Thymus (tissue), 11 donors: ENCODE results near the gene KANSL1. TPM values are rescaled to one million over a fixed set of nuclear protein-coding genes. Genes with fewer than 3 reads are reported as not detected.

Experiments
- DNase-seq, 9 donors: peaks; one replicate each; pipeline ENCODE4 v3.0.0-alpha.2; 2013; ENCODE audit warnings: low spot score in 9 of 9, low read depth in 6 of 9, missing footprints in 1 of 9
- H3K27ac ChIP-seq, 2 donors: one replicate each; pipeline ENCODE4 v1.5.1; 2013; ENCODE audit warnings: control low read depth in 1 of 2, low read depth in 1 of 2, low read length in 1 of 2, mild to moderate bottlenecking in 1 of 2, moderate library complexity in 1 of 2
- H3K27me3 ChIP-seq, 2 donors: one replicate each; pipeline ENCODE4 v1.5.1; 2013; ENCODE audit warnings: low read length in 1 of 2; ENCODE audit not compliant: control insufficient read depth in 2 of 2, insufficient read depth in 1 of 2
- H3K36me3 ChIP-seq, 2 donors: one replicate each; pipeline ENCODE4 v1.5.1; 2013; ENCODE audit warnings: low read length in 1 of 2, mild to moderate bottlenecking in 1 of 2, moderate library complexity in 1 of 2; ENCODE audit not compliant: control insufficient read depth in 2 of 2, insufficient read depth in 2 of 2
- H3K4me1 ChIP-seq, 2 donors: one replicate each; pipeline ENCODE4 v1.5.1; 2013; ENCODE audit warnings: low read length in 2 of 2; ENCODE audit not compliant: control insufficient read depth in 2 of 2, insufficient read depth in 2 of 2
- H3K4me3 ChIP-seq, 2 donors: one replicate each; pipeline ENCODE4 v1.5.1; 2013; ENCODE audit warnings: low read length in 2 of 2, control low read depth in 1 of 2, mild to moderate bottlenecking in 1 of 2
- H3K9me3 ChIP-seq, 2 donors: one replicate each; pipeline ENCODE4 v1.5.1; 2013; ENCODE audit warnings: low read length in 1 of 2, mild to moderate bottlenecking in 1 of 2; ENCODE audit not compliant: control insufficient read depth in 2 of 2, insufficient read depth in 1 of 2
- WGBS: extraction: QIAGEN DNeasy Blood & Tissue Kit; methylation state at CpG from one replicate; pipeline ENCODE4 v1.1.7; 2013; 5-methylcytosine and 5-hydroxymethylcytosine counted together
- polyA plus RNA-seq: library from polyadenylated mRNA; stranded (reverse); fragments of 200-250 nt; gene quantifications from one replicate; pipeline ENCODE4 v1.2.3, GENCODE V29; 2013
- total RNA-seq: library from RNA; stranded (reverse); fragments of 120-200 nt; gene quantifications from one replicate; pipeline ENCODE4 v1.2.4, GENCODE V29; 2013
- donor health status: healthy.

KANSL1 gene
- total and polyA plus RNA-seq, 2 donors = 22.3 to 101 TPM

GRCh38 chr17:46152423-46152822, 40.8 kb downstream of the KANSL1 start:
- Histone ChIP-seq H3K36me3 (peaks cover 0 to 15% of the 10 kb centered on the region in 2 donors), H3K4me3 (no peak overlapping the region), H3K27ac (no peak overlapping the region), H3K9me3 (no peaks in the 10 kb centered on the region), H3K4me1 (peaks cover 16 to 21% of the 10 kb centered on the region in 2 donors), H3K27me3 (no peaks in the 10 kb centered on the region)
- 17% methylated on average over 2 of the region's 2 CpGs for WGBS
- peak in 4 of 9 donors; percentile 33 to 74 (median 41) for DNase-seq

DNA sequence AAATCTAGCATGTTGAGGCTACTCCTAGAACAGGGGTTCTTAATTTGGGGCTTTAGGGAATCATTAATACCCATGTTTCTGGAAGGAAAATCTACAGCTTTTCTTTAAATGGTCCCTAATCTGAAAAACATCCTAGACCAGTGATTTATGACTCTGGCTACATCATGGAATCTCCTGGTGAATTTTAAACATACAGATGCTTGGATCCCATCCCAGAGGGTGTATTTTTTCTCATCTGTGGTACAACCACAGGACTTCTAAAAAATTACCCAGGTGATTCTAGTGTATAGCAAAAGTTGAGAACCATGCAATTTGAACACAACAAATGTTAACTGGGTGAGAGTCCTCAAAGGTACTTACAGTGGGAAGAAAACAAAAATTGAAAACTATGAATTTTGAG, 41.5 kb downstream of the KANSL1 start:
- H3K9me3 ChIP-seq = no peaks in the 10 kb centered on the region
- H3K4me1 ChIP-seq = peaks cover 16 to 26% of the 10 kb centered on the region in 2 donors
- H3K27me3 ChIP-seq = no peaks in the 10 kb centered on the region
- H3K27ac ChIP-seq = no peak overlapping the region
- DNase-seq = no peak
- peaks cover 0 to 15% of the 10 kb centered on the region in 2 donors for H3K36me3 ChIP-seq
- no peak overlapping the region for H3K4me3 ChIP-seq

GRCh38 chr17:46150216-46150963, 42.8 kb downstream of the KANSL1 start:
- no peaks in the 10 kb centered on the region for H3K9me3 ChIP-seq
- peaks cover 19 to 31% of the 10 kb centered on the region in 2 donors for H3K4me1 ChIP-seq
- 63% methylated on average over 2 of the region's 2 CpGs for WGBS
- no peak for DNase-seq
- no peak overlapping the region for H3K27ac ChIP-seq
- no peaks in the 10 kb centered on the region for H3K27me3 ChIP-seq
- peaks cover 0 to 12% of the 10 kb centered on the region in 2 donors for H3K36me3 ChIP-seq
- no peak overlapping the region for H3K4me3 ChIP-seq

- Histone ChIP-seq H3K9me3 (no peaks in the 10 kb centered on the region), H3K36me3 (peaks cover 0 to 7% of the 10 kb centered on the region in 2 donors), H3K4me3 (no peak overlapping the region), H3K27ac (no peak overlapping the region), H3K27me3 (no peaks in the 10 kb centered on the region), H3K4me1 (peaks cover 11 to 14% of the 10 kb centered on the region in 2 donors)
- DNase-seq = no peak
- WGBS = 84% methylated on average over 4 of the region's 4 CpGs
Observed at GRCh38 chr17:46148247-46148646, 45.0 kb downstream of the KANSL1 start.

DNA sequence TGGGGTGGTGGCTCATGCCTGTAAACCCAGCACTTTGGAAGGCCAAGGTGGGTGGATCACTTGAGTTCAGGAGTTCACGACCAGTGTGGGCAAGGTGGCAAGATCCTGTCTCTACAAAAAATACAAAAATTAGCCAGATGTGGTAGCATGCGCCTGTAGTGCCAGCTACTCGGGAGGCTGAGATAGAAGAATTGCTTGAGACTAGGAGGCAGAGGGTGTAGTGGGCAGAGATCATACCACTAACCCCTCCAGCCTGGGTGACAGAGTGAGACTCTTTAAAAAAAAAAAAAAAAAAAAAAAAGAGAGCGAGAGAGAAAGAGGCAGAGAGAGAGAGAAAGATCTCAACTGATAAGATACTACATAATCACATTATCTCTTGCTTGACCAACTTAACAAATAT, 45.9 kb downstream of the KANSL1 start:
- H3K27ac ChIP-seq = no peak overlapping the region

GRCh38 chr17:46144246-46144645, 49.0 kb downstream of the KANSL1 start:
- H3K9me3 ChIP-seq = no peaks in the 10 kb centered on the region
- H3K27me3 ChIP-seq = no peaks in the 10 kb centered on the region
- no peak overlapping the region for H3K4me3 ChIP-seq
- peaks cover 0 to 1% of the 10 kb centered on the region in 2 donors for H3K36me3 ChIP-seq
- peaks cover 10 to 11% of the 10 kb centered on the region in 2 donors for H3K4me1 ChIP-seq
- DNase-seq = no peak
- no peak overlapping the region for H3K27ac ChIP-seq
- 88% methylated on average over 4 of the region's 4 CpGs for WGBS

More for the DNA sequence above, 45.9 kb downstream of the KANSL1 start:
- H3K36me3 ChIP-seq = peaks cover 0 to 7% of the 10 kb centered on the region in 2 donors
- H3K4me3 ChIP-seq = no peak overlapping the region
- no peaks in the 10 kb centered on the region for H3K27me3 ChIP-seq
- DNase-seq = no peak
- peaks cover 7 to 9% of the 10 kb centered on the region in 2 donors for H3K4me1 ChIP-seq
- H3K9me3 ChIP-seq = no peaks in the 10 kb centered on the region
- WGBS = 78% methylated on average over 4 of the region's 4 CpGs

DNA sequence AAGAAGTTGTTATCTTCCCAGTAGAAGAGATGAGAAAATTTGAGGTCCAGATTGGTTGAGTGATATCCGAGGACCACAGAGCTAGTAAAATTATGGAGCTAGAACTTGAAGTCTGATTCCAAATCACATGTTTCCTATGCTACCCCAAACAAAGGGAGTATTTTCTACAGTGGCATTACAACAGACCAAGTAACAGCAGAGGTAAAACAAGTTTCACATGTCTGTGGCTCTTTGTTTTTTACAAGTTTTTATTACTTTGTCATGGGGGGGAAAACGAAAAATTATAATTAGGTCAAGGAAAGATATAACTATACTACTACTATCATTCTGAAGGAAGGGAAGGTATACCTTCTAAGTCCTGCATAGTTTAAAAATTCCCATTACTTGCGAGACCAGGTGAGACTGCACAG, 49.4 kb downstream of the KANSL1 start:
- DNase-seq = no peak
- Histone ChIP-seq H3K36me3 (no peaks in the 10 kb centered on the region), H3K4me3 (no peak overlapping the region), H3K9me3 (no peaks in the 10 kb centered on the region), H3K27ac (no peak overlapping the region), H3K4me1 (peaks cover 10 to 11% of the 10 kb centered on the region in 2 donors), H3K27me3 (no peaks in the 10 kb centered on the region)
- 91% methylated on average over 3 of the region's 3 CpGs for WGBS

GRCh38 chr17:46141645-46142044, 51.6 kb downstream of the KANSL1 start:
- no peaks in the 10 kb centered on the region for H3K36me3 ChIP-seq
- WGBS = 89% methylated on average over 5 of the region's 5 CpGs
- H3K27ac ChIP-seq = no peak overlapping the region
- H3K9me3 ChIP-seq = no peaks in the 10 kb centered on the region
- H3K4me3 ChIP-seq = no peak overlapping the region
- no peak for DNase-seq
- H3K4me1 ChIP-seq = peaks cover 6 to 10% of the 10 kb centered on the region in 2 donors
- no peaks in the 10 kb centered on the region for H3K27me3 ChIP-seq

- WGBS = 98% methylated on average over 2 of the region's 2 CpGs
- Histone ChIP-seq H3K27me3 (no peaks in the 10 kb centered on the region), H3K27ac (no peak overlapping the region), H3K4me1 (peaks cover 2 to 5% of the 10 kb centered on the region in 2 donors), H3K36me3 (no peaks in the 10 kb centered on the region), H3K9me3 (no peaks in the 10 kb centered on the region), H3K4me3 (no peak overlapping the region)
- no peak for DNase-seq
Observed at GRCh38 chr17:46140645-46141197, 52.5 kb downstream of the KANSL1 start.
